Measurements from ENCODE around the gene NEK7.
"Not testable (repeated sequence)": the region's sequence is repeated elsewhere in the genome, so short reads cannot be mapped to it uniquely, and the experiment has no call there.

NEK7 gene

GRCh38 chr1:198212126-198212525 lies 55.3 kb downstream of the NEK7 start:
- no peak for DNase-seq

GRCh38 chr1:198212675-198213074 lies 55.9 kb downstream of the NEK7 start:
- no peak for DNase-seq

- DNase-seq = no peak
Measured at GRCh38 chr1:198214924-198215323, 58.1 kb downstream of the NEK7 start.

- DNase-seq = no peak
Measured at GRCh38 chr1:198220428-198220827, 63.6 kb downstream of the NEK7 start.

- not testable (repeated sequence) for DNase-seq
Measured at GRCh38 chr1:198227010-198227409, 70.2 kb downstream of the NEK7 start.

GRCh38 chr1:198227454-198227853 lies 70.7 kb downstream of the NEK7 start:
- DNase-seq = not testable (repeated sequence)

- DNase-seq = no peak
Measured at GRCh38 chr1:198228925-198229324, 72.1 kb downstream of the NEK7 start.

- no peak for DNase-seq
Measured at GRCh38 chr1:198231779-198232178, 75.0 kb downstream of the NEK7 start.

- DNase-seq = no peak
Measured at GRCh38 chr1:198232378-198232777, 75.6 kb downstream of the NEK7 start.

GRCh38 chr1:198232940-198233675 lies 76.3 kb downstream of the NEK7 start:
- no peak for DNase-seq

- DNase-seq = no peak
Measured at GRCh38 chr1:198234520-198235251, 77.9 kb downstream of the NEK7 start.

- DNase-seq = no peak
Measured at GRCh38 chr1:198238121-198238520, 81.3 kb downstream of the NEK7 start.

GRCh38 chr1:198241553-198241952 lies 84.8 kb downstream of the NEK7 start:
- no peak for DNase-seq

- no peak for DNase-seq
Measured at GRCh38 chr1:198244772-198245171, 88.0 kb downstream of the NEK7 start.

- no peak for DNase-seq
Measured at GRCh38 chr1:198245379-198245778, 88.6 kb downstream of the NEK7 start.

- no peak for DNase-seq
Measured at GRCh38 chr1:198246337-198246736, 89.5 kb downstream of the NEK7 start.

GRCh38 chr1:198253259-198253658 lies 96.5 kb downstream of the NEK7 start:
- DNase-seq = no peak

GRCh38 chr1:198253668-198254067 lies 96.9 kb downstream of the NEK7 start:
- DNase-seq = no peak

GRCh38 chr1:198254521-198254920 lies 97.7 kb downstream of the NEK7 start:
- no peak for DNase-seq

GRCh38 chr1:198254948-198255347 lies 98.2 kb downstream of the NEK7 start:
- DNase-seq = no peak

GRCh38 chr1:198255784-198256183 lies 99.0 kb downstream of the NEK7 start:
- DNase-seq = no peak

GRCh38 chr1:198258491-198258890 lies 101.7 kb downstream of the NEK7 start:
- DNase-seq = no peak

- DNase-seq = no peak
Measured at GRCh38 chr1:198259333-198260074, 102.7 kb downstream of the NEK7 start.

- no peak for DNase-seq
Measured at GRCh38 chr1:198261886-198262285, 105.1 kb downstream of the NEK7 start.

Measured in right forelimb (tissue), 1 donor.